Heart right ventricle (tissue), 16 donors: Measurements from ENCODE around the gene LCNL1. TPM values are rescaled to one million over a fixed set of nuclear protein-coding genes. Genes with fewer than 3 reads are reported as not detected.

Experiments
- ATAC-seq, 8 donors: fragments of 200-7000 bp; cut with Tn5 transposase; one replicate each; pipeline ENCODE4 v1.9.1; 2020; ENCODE audit warnings: mild to moderate bottlenecking in 8 of 8, moderate library complexity in 8 of 8, moderate number of reproducible peaks in 1 of 8
- DNase-seq, 2 donors: peaks; one replicate each; pipeline ENCODE4 v3.0.0-alpha.2; 2020
- H3K27ac ChIP-seq, 10 donors: fragments of 200-600 bp; sonication (generic) in 2 of 10; one replicate each; pipeline versions ENCODE4 v1.5.0 to v1.8.0; 2020 to 2022; ENCODE audit warnings: mild to moderate bottlenecking in 3 of 10
- H3K27me3 ChIP-seq, 7 donors: fragments of 200-600 bp; one replicate each; pipeline ENCODE4 v1.8.0; 2021 to 2022; ENCODE audit warnings: mild to moderate bottlenecking in 2 of 7
- H3K36me3 ChIP-seq, 9 donors: fragments of 200-600 bp; sonication (generic) in 1 of 9; one replicate each; pipeline versions ENCODE4 v1.5.0 to v1.8.0; 2020 to 2022; ENCODE audit warnings: mild to moderate bottlenecking in 2 of 9
- H3K4me1 ChIP-seq, 9 donors: fragments of 200-600 bp; sonication (generic) in 1 of 9; one replicate each; pipeline versions ENCODE4 v1.5.0 to v1.8.0; 2020 to 2022; ENCODE audit warnings: mild to moderate bottlenecking in 4 of 9
- H3K4me3 ChIP-seq, 10 donors: fragments of 200-600 bp; sonication (generic) in 2 of 10; one replicate each; pipeline versions ENCODE4 v1.5.0 to v1.8.0; 2020 to 2022; ENCODE audit warnings: mild to moderate bottlenecking in 7 of 10, moderate library complexity in 2 of 10
- H3K9me3 ChIP-seq, 11 donors: fragments of 200-600 bp in 10 of 11; sonication (generic) in 2 of 11; one replicate each; pipeline versions ENCODE4 v1.5.0 to v1.8.0; 2013 to 2022; ENCODE audit warnings: mild to moderate bottlenecking in 2 of 11, control low read depth in 1 of 11, moderate library complexity in 1 of 11
- WGBS, 2 donors: extraction: QIAGEN DNeasy Blood & Tissue Kit; methylation state at CpG; one replicate each; pipeline ENCODE4 v1.1.7; 2013; ENCODE audit warnings: inconsistent platforms in 1 of 2; 5-methylcytosine and 5-hydroxymethylcytosine counted together
- intact Hi-C, 10 donors: fragments of 100-400 bp; cut with DNase I; formaldehyde crosslinking; loops; one replicate each; pipeline versions ENCODE4 v1.11.1 to v1.14.2; 2022
- polyA plus RNA-seq, 2 donors: library from polyadenylated mRNA; stranded (reverse); fragments of 200-250 nt; gene quantifications; one replicate each; pipeline ENCODE4 v1.2.3, GENCODE V29; 2013
- total RNA-seq, 10 donors: library from RNA; stranded (reverse); fragmentation: NEBNext Ultra II Directional in 3 of 10; extraction: Animal tissue kit (Norgen Biotek cat#: 25700) in 3 of 10; gene quantifications; one replicate each; pipeline versions ENCODE4 v1.2.1 to v1.2.4, GENCODE V29; 2021 to 2023
- TF ChIP-seq, protein P1 (sequence below), 9 donors: fragments of 200-600 bp; sonication (generic) in 2 of 9; IDR thresholded peaks; one replicate each; pipeline versions ENCODE4 v1.5.0 to v1.8.0; 2021 to 2022; ENCODE audit warnings: antibody characterized with exemption in 9 of 9, mild to moderate bottlenecking in 5 of 9, moderate library complexity in 1 of 9
- donor health status: Arrhythmogenic right ventricular cardiomyopathy.
- donor health status: ischemic (EF 13 %, LVEDD 7.1; RV severe dilation, severe dysfunction).
- donor health status: healthy with polysubstance abuse.
- donor health status: DM: no; HTN: yes; CAD: no.
- donor health status: DM: no; HTN: no; CAD: no.
- donor health status: ischemic (EF 25% LVEDD 6.9; RV normal size, moderate dysfunction).
- donor health status: ischemic (EF 25% LVEDD 5.7; RV mildly dilated, moderate dysfunction).
- donor health status: healthy.
- donor health status: DM: yes; HTN: yes; CAD: no.
- donor health status: Ischemic cardiomyopathy.
- donor health status: ischemic (EF 35%, LVEDD 5.7; RV mildly dilated, moderate dysfunction).
- donor health status: nonischemic (EF 11% LVEDD 7.7; RV severe dilation, severe dysfunction).
- donor health status: DM: yes; HTN: yes; CAD: no.
- donor health status: PGD.
- donor health status: ischemic (EF 29% LVEDD 5.4; RV normal size, mild dysfunction).
- donor health status: nonischemic (EF 23%, LVEDD 6.1; RV moderate dilation, normal function).

Gene LCNL1
- total and polyA plus RNA-seq, 12 donors: 0.10 to 10.9 (median 6.4) TPM

DNA sequence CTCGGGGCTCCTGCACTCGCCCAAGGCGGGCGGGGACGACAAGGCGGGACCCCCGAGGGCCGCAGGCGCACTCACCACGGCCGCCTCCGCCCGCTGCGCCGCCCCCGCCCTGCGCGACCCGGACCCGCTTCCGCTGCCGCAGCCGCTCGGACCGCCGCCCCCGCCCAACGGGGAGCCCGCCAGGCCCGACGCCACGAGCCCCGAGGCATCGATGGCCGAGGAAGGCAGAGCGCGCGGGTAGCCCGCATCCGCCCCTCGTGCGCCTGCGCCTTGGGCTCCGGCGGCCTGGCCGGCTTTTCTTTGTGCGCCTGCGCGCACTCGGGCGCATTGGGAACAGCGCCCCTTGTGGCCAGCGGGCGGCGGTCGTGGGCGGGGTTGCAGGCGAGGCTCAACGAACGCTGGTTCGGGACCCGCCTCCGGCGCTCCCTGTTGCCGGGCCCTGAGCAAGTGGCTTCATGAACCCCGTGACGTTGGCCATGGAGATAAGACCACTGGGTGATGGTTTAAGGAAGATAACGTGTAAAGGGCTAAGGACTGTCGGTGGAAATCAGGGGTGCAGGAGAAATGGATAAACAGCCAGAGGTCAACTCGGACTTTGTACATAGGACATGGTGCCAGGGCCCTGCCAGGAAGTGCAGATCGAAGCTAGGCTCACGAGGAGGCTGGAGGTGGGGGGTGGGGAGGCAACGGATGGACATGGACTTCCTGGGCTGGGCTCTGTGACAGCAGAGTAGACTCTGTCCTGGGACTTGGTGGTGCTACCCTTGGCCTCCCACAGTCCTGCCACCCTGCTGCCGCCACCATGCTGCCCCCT, 38.1 kb upstream of the LCNL1 start, which contains the start of the genes C8G and FBXW5:
C8G (plus strand) TSS at position 725 of the 814 bp plus-strand sequence; CDS start at position 803, 78 bp downstream.
FBXW5 (minus strand) TSS at position 220 of the 814 bp plus-strand sequence. CDS start 655 bp downstream, outside the sequence.
- peak; percentile 45 to 88 (median 67) for ATAC-seq
- 4 to 7% methylated on average over 56 to 74 of the region's 74 CpGs for WGBS, 2 donors
- intact Hi-C loops: loop anchor here (1.0 to 5.0 kb wide), 18 partner anchors 38 to 157 kb away; partner anchors contain the start of genes PHPT1 (in 5 of the 10), PAXX (in 4 of the 10), TMEM141 (in 4 of the 10) and AJM1 (in 2 of the 10)
- peak within 1 kb of the TSS; percentile 66 to 99 (median 92) for H3K4me3 ChIP-seq
- no peaks in the 10 kb centered on the region for H3K9me3 ChIP-seq
- H3K27me3 ChIP-seq: no peaks in the 10 kb centered on the region
- peaks cover 24 to 74% (median 41%) of the 10 kb centered on the region in 9 donors for H3K4me1 ChIP-seq
- TF ChIP-seq, protein P1, sequence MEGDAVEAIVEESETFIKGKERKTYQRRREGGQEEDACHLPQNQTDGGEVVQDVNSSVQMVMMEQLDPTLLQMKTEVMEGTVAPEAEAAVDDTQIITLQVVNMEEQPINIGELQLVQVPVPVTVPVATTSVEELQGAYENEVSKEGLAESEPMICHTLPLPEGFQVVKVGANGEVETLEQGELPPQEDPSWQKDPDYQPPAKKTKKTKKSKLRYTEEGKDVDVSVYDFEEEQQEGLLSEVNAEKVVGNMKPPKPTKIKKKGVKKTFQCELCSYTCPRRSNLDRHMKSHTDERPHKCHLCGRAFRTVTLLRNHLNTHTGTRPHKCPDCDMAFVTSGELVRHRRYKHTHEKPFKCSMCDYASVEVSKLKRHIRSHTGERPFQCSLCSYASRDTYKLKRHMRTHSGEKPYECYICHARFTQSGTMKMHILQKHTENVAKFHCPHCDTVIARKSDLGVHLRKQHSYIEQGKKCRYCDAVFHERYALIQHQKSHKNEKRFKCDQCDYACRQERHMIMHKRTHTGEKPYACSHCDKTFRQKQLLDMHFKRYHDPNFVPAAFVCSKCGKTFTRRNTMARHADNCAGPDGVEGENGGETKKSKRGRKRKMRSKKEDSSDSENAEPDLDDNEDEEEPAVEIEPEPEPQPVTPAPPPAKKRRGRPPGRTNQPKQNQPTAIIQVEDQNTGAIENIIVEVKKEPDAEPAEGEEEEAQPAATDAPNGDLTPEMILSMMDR (IDR thresholded peaks at IDR 0.05): peak; percentile 94 to 100 (median 98)
- peak within 1 kb of the TSS; percentile 94 to 99 (median 98) for H3K27ac ChIP-seq
- peak; percentile 95 to 98 for DNase-seq
- peaks cover 10 to 37% (median 28%) of the 10 kb centered on the region in 9 donors for H3K36me3 ChIP-seq

DNA sequence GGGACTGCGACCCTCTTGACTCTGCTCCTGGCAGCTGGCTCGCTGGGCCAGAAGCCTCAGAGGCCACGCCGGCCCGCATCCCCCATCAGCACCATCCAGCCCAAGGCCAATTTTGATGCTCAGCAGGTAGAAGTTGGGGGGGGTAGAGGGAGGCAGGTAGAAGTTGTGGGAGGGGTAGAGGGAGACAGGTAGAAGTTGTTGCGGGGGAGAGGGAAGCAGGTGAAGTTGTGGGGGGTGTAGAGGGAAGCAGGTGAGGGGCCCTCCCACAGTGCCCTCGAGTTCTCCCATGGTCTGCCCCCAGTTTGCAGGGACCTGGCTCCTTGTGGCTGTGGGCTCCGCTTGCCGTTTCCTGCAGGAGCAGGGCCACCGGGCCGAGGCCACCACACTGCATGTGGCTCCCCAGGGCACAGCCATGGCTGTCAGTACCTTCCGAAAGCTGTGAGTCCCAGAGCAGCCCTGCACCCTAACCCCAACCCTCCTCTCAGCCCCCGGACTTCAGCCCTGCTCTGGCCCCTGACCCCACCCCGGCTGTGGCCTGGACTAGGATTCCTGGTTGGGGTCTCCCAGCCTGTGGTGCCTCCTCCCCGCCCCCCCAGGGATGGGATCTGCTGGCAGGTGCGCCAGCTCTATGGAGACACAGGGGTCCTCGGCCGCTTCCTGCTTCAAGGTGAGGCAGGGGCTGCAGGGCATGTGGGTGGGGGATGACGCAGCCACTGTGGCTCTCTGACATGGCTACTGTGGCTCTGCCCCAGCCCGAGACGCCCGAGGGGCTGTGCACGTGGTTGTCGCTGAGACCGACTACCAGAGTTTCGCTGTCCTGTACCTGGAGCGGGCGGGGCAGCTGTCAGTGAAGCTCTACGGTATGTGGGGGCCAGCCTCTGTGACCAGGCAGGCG, 37.2 kb upstream of the LCNL1 start:
- peak in 1 of 2 donors; percentile 39 for DNase-seq
- no peak for ATAC-seq
- Histone ChIP-seq H3K4me1 (peaks cover 30 to 72% (median 42%) of the 10 kb centered on the region in 9 donors), H3K27me3 (no peaks in the 10 kb centered on the region), H3K4me3 (no peak overlapping the region), H3K27ac (no peak overlapping the region), H3K36me3 (peaks cover 10 to 28% (median 23%) of the 10 kb centered on the region in 9 donors), H3K9me3 (no peaks in the 10 kb centered on the region)
- WGBS, 2 donors: 89 to 93% methylated on average over 30 of the region's 30 CpGs
- TF ChIP-seq, protein P1 (IDR thresholded peaks at IDR 0.05): no peak
- intact Hi-C loops: loop anchor here (2.0 to 5.0 kb wide), 13 partner anchors 37 to 158 kb away; partner anchors contain the start of genes PAXX (in 4 of the 10), FUT7 (in 3 of the 10), TMEM141 (in 2 of the 10) and AJM1 (in 1 of the 10)

- no peaks in the 10 kb centered on the region for H3K9me3 ChIP-seq
- H3K27me3 ChIP-seq: no peaks in the 10 kb centered on the region
- peak overlapping the region in 2 of 10 donors; percentile 35 to 95 for H3K27ac ChIP-seq
- peaks cover 32 to 73% (median 40%) of the 10 kb centered on the region in 9 donors for H3K4me1 ChIP-seq
- TF ChIP-seq, protein P1 (IDR thresholded peaks at IDR 0.05): no peak
- H3K4me3 ChIP-seq: no peak overlapping the region
- DNase-seq (peak in 1 of 2 donors; percentile 27), ATAC-seq (no peak)
- 83% methylated on average over 27 of the region's 27 CpGs for WGBS, 2 donors
- peaks cover 4 to 20% (median 15%) of the 10 kb centered on the region in 9 donors for H3K36me3 ChIP-seq
- intact Hi-C loops: loop anchor here (2.0 to 5.0 kb wide), 9 partner anchors 36 to 159 kb away; partner anchors contain the start of genes PAXX (in 4 of the 10), FUT7 (in 3 of the 10), CLIC3 (in 1 of the 10) and LCNL1 (in 1 of the 10)
These were observed 36.4 kb upstream of the LCNL1 start for GRCh38 chr9:136946228-136947027.
